ENCODE measurements around the gene ABL1.
"Not testable (repeated sequence)": the region's sequence is repeated elsewhere in the genome, so short reads cannot be mapped to it uniquely, and the experiment has no call there.

The ABL1 gene

GRCh38 chr9:130904070-130905044, 69.3 kb downstream of the ABL1 start:
- TF ChIP-seq, protein P1, sequence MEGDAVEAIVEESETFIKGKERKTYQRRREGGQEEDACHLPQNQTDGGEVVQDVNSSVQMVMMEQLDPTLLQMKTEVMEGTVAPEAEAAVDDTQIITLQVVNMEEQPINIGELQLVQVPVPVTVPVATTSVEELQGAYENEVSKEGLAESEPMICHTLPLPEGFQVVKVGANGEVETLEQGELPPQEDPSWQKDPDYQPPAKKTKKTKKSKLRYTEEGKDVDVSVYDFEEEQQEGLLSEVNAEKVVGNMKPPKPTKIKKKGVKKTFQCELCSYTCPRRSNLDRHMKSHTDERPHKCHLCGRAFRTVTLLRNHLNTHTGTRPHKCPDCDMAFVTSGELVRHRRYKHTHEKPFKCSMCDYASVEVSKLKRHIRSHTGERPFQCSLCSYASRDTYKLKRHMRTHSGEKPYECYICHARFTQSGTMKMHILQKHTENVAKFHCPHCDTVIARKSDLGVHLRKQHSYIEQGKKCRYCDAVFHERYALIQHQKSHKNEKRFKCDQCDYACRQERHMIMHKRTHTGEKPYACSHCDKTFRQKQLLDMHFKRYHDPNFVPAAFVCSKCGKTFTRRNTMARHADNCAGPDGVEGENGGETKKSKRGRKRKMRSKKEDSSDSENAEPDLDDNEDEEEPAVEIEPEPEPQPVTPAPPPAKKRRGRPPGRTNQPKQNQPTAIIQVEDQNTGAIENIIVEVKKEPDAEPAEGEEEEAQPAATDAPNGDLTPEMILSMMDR (IDR thresholded peaks at IDR 0.05; ENCODE audit: low read depth, low read length): no peak
- no peak overlapping the region for H3K4me3 ChIP-seq (ENCODE audit: low read depth, low read length)

- H3K4me3 ChIP-seq (ENCODE audit: low read depth, low read length): no peak overlapping the region
- TF ChIP-seq, protein P1 (IDR thresholded peaks at IDR 0.05; ENCODE audit: low read depth, low read length): no peak
Observed at GRCh38 chr9:130905125-130905901, 70.3 kb downstream of the ABL1 start.

- H3K4me3 ChIP-seq (ENCODE audit: low read depth, low read length): no peak overlapping the region
- TF ChIP-seq, protein P1 (IDR thresholded peaks at IDR 0.05; ENCODE audit: low read depth, low read length): no peak
Observed at GRCh38 chr9:130905902-130906734, 71.1 kb downstream of the ABL1 start.

- no peak overlapping the region for H3K4me3 ChIP-seq (ENCODE audit: low read depth, low read length)
- TF ChIP-seq, protein P1 (IDR thresholded peaks at IDR 0.05; ENCODE audit: low read depth, low read length): no peak
Observed at GRCh38 chr9:130906735-130907416, 71.8 kb downstream of the ABL1 start.

DNA sequence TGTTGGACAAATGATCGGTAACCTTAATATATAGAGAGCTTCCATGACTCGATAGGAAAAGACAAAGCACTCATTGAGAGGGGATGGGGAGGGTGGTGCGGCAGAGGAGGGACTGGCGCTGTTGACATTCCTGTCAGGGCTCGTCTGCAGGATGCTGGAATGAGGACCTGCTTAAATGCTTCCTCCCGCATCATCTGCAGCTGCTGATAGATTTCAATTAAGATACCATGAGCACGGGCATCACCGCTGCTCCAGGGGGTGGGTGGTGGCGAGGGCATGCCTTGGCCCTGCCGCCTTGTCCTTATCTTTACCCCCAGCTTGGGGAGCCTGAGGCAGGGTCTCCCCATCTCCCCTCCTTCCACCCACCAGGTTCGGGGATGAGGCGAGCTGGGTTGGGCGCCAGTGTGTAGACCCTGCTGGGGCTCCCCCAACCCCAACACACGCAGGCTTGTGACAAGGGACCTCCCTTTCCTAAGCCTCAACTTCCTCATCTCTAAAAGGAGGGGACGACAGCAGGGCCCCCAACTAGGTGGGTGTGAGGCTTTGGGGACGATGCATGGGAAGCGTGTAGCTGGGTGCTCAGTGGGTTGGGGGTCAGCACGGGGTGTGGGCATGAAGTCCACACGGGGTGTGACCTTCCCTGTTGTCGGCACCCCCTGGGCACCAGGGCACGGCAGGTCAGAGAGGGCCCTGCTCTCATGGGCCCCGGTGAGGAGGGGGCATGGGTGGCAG, 73.3 kb downstream of the ABL1 start:
- TF ChIP-seq, protein P1 (IDR thresholded peaks at IDR 0.05; ENCODE audit: low read depth, low read length): no peak
- H3K4me3 ChIP-seq (ENCODE audit: low read depth, low read length): no peak overlapping the region

- no peak overlapping the region for H3K4me3 ChIP-seq (ENCODE audit: low read depth, low read length)
- TF ChIP-seq, protein P1 (IDR thresholded peaks at IDR 0.05; ENCODE audit: low read depth, low read length): no peak
Observed at GRCh38 chr9:130908878-130909355, 73.9 kb downstream of the ABL1 start.

GRCh38 chr9:130910041-130910440, 75.0 kb downstream of the ABL1 start:
- not testable (repeated sequence) for H3K4me3 ChIP-seq (ENCODE audit: low read depth, low read length)

DNA sequence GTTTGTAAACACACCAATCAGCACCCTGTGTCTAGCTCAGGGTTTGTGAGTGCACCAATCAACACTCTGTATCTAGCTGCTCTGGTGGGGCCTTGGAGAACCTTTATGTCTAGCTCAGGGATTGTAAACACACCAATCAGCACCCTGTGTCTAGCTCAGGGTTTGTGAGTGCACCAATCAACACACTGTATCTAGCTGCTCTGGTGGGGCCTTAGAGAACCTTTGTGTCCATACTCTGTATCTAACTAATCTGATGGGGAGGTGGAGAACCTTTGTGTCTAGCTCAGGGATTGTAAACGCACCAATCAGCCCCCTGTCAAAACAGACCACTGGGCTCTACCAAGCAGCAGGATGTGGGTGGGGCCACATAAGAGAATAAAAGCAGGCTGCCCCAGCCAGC, 75.6 kb downstream of the ABL1 start:
- H3K4me3 ChIP-seq (ENCODE audit: low read depth, low read length): not testable (repeated sequence)
